GM19043 (cell line): ENCODE data around the gene DOK7.
"Not testable (repeated sequence)": the region's sequence is repeated elsewhere in the genome, so short reads cannot be mapped to it uniquely, and the experiment has no call there.

Experiments used
- ATAC-seq: cut with Tn5 transposase; IDR thresholded peaks from one replicate; pipeline ENCODE4 v1.9.1; 2021; ENCODE audit warnings: low read depth; ENCODE audit not compliant: unreplicated experiment

Gene DOK7

GRCh38 chr4:3499710-3500109 lies 36.6 kb downstream of the DOK7 start:
- no peak for ATAC-seq

GRCh38 chr4:3500111-3500510 lies 37.0 kb downstream of the DOK7 start:
- ATAC-seq, result no peak

GRCh38 chr4:3500634-3501101 lies 37.6 kb downstream of the DOK7 start:
- ATAC-seq, result no peak

GRCh38 chr4:3501126-3501824 lies 38.2 kb downstream of the DOK7 start:
- ATAC-seq, result no peak

GRCh38 chr4:3501825-3502425 lies 38.8 kb downstream of the DOK7 start:
- ATAC-seq, result no peak

GRCh38 chr4:3502941-3503936 lies 40.1 kb downstream of the DOK7 start:
- no peak for ATAC-seq

- ATAC-seq, result no peak
Measured at GRCh38 chr4:3505231-3505630, 42.1 kb downstream of the DOK7 start.

GRCh38 chr4:3508542-3508941 lies 45.4 kb downstream of the DOK7 start:
- no peak for ATAC-seq

GRCh38 chr4:3510481-3510880 lies 47.4 kb downstream of the DOK7 start:
- ATAC-seq, result no peak

- ATAC-seq, result no peak
Measured at GRCh38 chr4:3511187-3511586, 48.1 kb downstream of the DOK7 start.

- not testable (repeated sequence) for ATAC-seq
Measured at GRCh38 chr4:3511601-3512000, 48.5 kb downstream of the DOK7 start.

- ATAC-seq, result no peak
Measured at GRCh38 chr4:3512279-3512678, 49.2 kb downstream of the DOK7 start.

- ATAC-seq, result no peak
Measured at GRCh38 chr4:3512719-3513118, 49.6 kb downstream of the DOK7 start.

- ATAC-seq, result no peak
Measured at GRCh38 chr4:3513807-3514206, 50.7 kb downstream of the DOK7 start.

- ATAC-seq, result no peak
Measured at GRCh38 chr4:3514221-3514780, 51.2 kb downstream of the DOK7 start.

- ATAC-seq, result no peak
Measured at GRCh38 chr4:3514806-3515501, 51.8 kb downstream of the DOK7 start.

GRCh38 chr4:3515646-3516045 lies 52.5 kb downstream of the DOK7 start:
- ATAC-seq, result no peak

GRCh38 chr4:3516061-3516835 lies 53.1 kb downstream of the DOK7 start:
- ATAC-seq, result no peak
